HG03571 (cell line): ENCODE data around the gene KLHDC7B.

Experiments
- ATAC-seq: cut with Tn5 transposase; IDR thresholded peaks from one replicate; pipeline ENCODE4 v1.9.1; 2021; ENCODE audit not compliant: unreplicated experiment

Gene KLHDC7B

GRCh38 chr22:50585238-50585637 is 39.5 kb downstream of the KLHDC7B start:
- ATAC-seq: no peak

GRCh38 chr22:50585781-50586180 is 40.1 kb downstream of the KLHDC7B start:
- ATAC-seq: no peak

GRCh38 chr22:50586416-50586815 is 40.7 kb downstream of the KLHDC7B start:
- no peak for ATAC-seq

GRCh38 chr22:50587407-50587806 is 41.7 kb downstream of the KLHDC7B start:
- no peak for ATAC-seq

GRCh38 chr22:50595189-50595588 is 49.5 kb downstream of the KLHDC7B start:
- no peak for ATAC-seq

- no peak for ATAC-seq
Observed at GRCh38 chr22:50597097-50597496, 51.4 kb downstream of the KLHDC7B start.

GRCh38 chr22:50599816-50600455 is 54.2 kb downstream of the KLHDC7B start:
- no peak for ATAC-seq

- no peak for ATAC-seq
Observed at GRCh38 chr22:50600538-50600937, 54.8 kb downstream of the KLHDC7B start, which contains the start of gene MAPK8IP2. MAPK8IP2 (plus strand) TSS chr22:50600793; CDS start chr22:50600819, 26 bp downstream.
